ENCODE measurements around the gene PDIA6.
A peak's percentile ranks its signal among the peaks of the same experiment; 100 is the strongest.

Gene PDIA6

GRCh38 chr2:10774394-10774793 is 38.2 kb downstream of the PDIA6 start:
- Histone ChIP-seq H3K36me3 (ENCODE audit: control insufficient read depth in 1 of 2, insufficient read depth in 2 of 2, low read depth in 1 of 2, low read length in 2 of 2) (peaks cover 10 to 38% of the 10 kb centered on the region in 2 experiments), H2AK5ac (ENCODE audit: low read length, severe bottlenecking) (no peak overlapping the region), H3K4ac (ENCODE audit: low read depth in 1 of 2, low read length in 2 of 2) (no peak overlapping the region), H3K18ac (ENCODE audit: low read depth in 1 of 2, low read length in 2 of 2) (no peak overlapping the region), H2AFZ (ENCODE audit: low read depth, low read length) (no peak overlapping the region), H2BK12ac (ENCODE audit: low read length in 2 of 2) (no peak overlapping the region), H3K4me3 (ENCODE audit: insufficient read depth in 1 of 2, low read depth in 1 of 2, low read length in 2 of 2) (no peak overlapping the region), H3K9ac (ENCODE audit: low read length) (no peak overlapping the region), H3K9me3 (ENCODE audit: control insufficient read depth, low read length) (no peaks in the 10 kb centered on the region), H2BK5ac (ENCODE audit: low read depth, low read length, poor library complexity, severe bottlenecking) (no peak overlapping the region), H3K27ac (ENCODE audit: low read length, poor library complexity, severe bottlenecking) (no peak overlapping the region), H4K8ac (ENCODE audit: low read length) (no peak overlapping the region), H3K4me1 (ENCODE audit: control insufficient read depth, insufficient read depth, low read depth, low read length) (peaks cover 3% of the 10 kb centered on the region), H2BK15ac (ENCODE audit: low read depth, poor library complexity, severe bottlenecking) (no peak overlapping the region), H3K79me1 (replicated peaks; ENCODE audit: low read length, poor library complexity, severe bottlenecking) (peaks cover 5% of the 10 kb centered on the region), H3K27me3 (ENCODE audit: control insufficient read depth in 1 of 2, insufficient read depth in 1 of 2, low read length in 2 of 2) (peaks cover 10% of the 10 kb centered on the region in 2 experiments), H3K4me2 (ENCODE audit: low read length, poor library complexity, severe bottlenecking) (no peak overlapping the region), H4K91ac (ENCODE audit: low read length) (no peak overlapping the region), H2BK120ac (ENCODE audit: low read depth, low read length) (no peak overlapping the region), H3K14ac (ENCODE audit: low read length in 2 of 2) (no peak overlapping the region), H3K23ac (ENCODE audit: low read length in 2 of 2) (no peak overlapping the region)
- 96% methylated on average over 6 of the region's 6 CpGs for WGBS
- DNase-seq = no peak

- 86% methylated on average over 8 of the region's 8 CpGs for WGBS
- peaks cover 5% of the 10 kb centered on the region for H3K79me1 ChIP-seq (replicated peaks; ENCODE audit: low read length, poor library complexity, severe bottlenecking)
These were observed 38.7 kb downstream of the PDIA6 start for GRCh38 chr2:10773821-10774341.

GRCh38 chr2:10772868-10773215 is 39.7 kb downstream of the PDIA6 start:
- Histone ChIP-seq H2BK12ac (ENCODE audit: low read length in 2 of 2) (no peak overlapping the region), H3K9ac (ENCODE audit: low read length) (no peak overlapping the region)
- no peak for DNase-seq

More at GRCh38 chr2:10773821-10774341, 38.7 kb downstream of the PDIA6 start:
- Histone ChIP-seq H4K91ac (ENCODE audit: low read length) (peak overlapping the region; percentile 11), H3K4ac (ENCODE audit: low read depth in 1 of 2, low read length in 2 of 2) (no peak overlapping the region), H3K4me2 (ENCODE audit: low read length, poor library complexity, severe bottlenecking) (no peak overlapping the region), H3K9ac (ENCODE audit: low read length) (no peak overlapping the region), H3K14ac (ENCODE audit: low read length in 2 of 2) (no peak overlapping the region), H3K18ac (ENCODE audit: low read depth in 1 of 2, low read length in 2 of 2) (no peak overlapping the region), H3K9me3 (ENCODE audit: control insufficient read depth, low read length) (no peaks in the 10 kb centered on the region), H3K23ac (ENCODE audit: low read length in 2 of 2) (no peak overlapping the region), H3K27ac (ENCODE audit: low read length, poor library complexity, severe bottlenecking) (no peak overlapping the region), H2BK120ac (ENCODE audit: low read depth, low read length) (no peak overlapping the region), H2BK5ac (ENCODE audit: low read depth, low read length, poor library complexity, severe bottlenecking) (no peak overlapping the region), H2AK5ac (ENCODE audit: low read length, severe bottlenecking) (no peak overlapping the region), H2BK15ac (ENCODE audit: low read depth, poor library complexity, severe bottlenecking) (no peak overlapping the region), H3K4me1 (ENCODE audit: control insufficient read depth, insufficient read depth, low read depth, low read length) (peaks cover 3% of the 10 kb centered on the region), H3K27me3 (ENCODE audit: control insufficient read depth in 1 of 2, insufficient read depth in 1 of 2, low read length in 2 of 2) (peaks cover 10 to 13% of the 10 kb centered on the region in 2 experiments), H2BK12ac (ENCODE audit: low read length in 2 of 2) (no peak overlapping the region), H4K8ac (ENCODE audit: low read length) (no peak overlapping the region), H2AFZ (ENCODE audit: low read depth, low read length) (no peak overlapping the region), H3K36me3 (ENCODE audit: control insufficient read depth in 1 of 2, insufficient read depth in 2 of 2, low read depth in 1 of 2, low read length in 2 of 2) (peaks cover 10 to 37% of the 10 kb centered on the region in 2 experiments), H3K4me3 (ENCODE audit: insufficient read depth in 1 of 2, low read depth in 1 of 2, low read length in 2 of 2) (no peak overlapping the region)
- no peak for DNase-seq

GRCh38 chr2:10772201-10772867 is 40.3 kb downstream of the PDIA6 start:
- Histone ChIP-seq H2AK5ac (ENCODE audit: low read length, severe bottlenecking) (no peak overlapping the region), H2BK12ac (ENCODE audit: low read length in 2 of 2) (no peak overlapping the region), H3K18ac (ENCODE audit: low read depth in 1 of 2, low read length in 2 of 2) (no peak overlapping the region), H2BK15ac (ENCODE audit: low read depth, poor library complexity, severe bottlenecking) (no peak overlapping the region), H3K14ac (ENCODE audit: low read length in 2 of 2) (peak overlapping the region in 1 of 2 experiments; percentile 8), H3K4me2 (ENCODE audit: low read length, poor library complexity, severe bottlenecking) (no peak overlapping the region), H2AFZ (ENCODE audit: low read depth, low read length) (no peak overlapping the region), H2BK5ac (ENCODE audit: low read depth, low read length, poor library complexity, severe bottlenecking) (no peak overlapping the region), H3K9me3 (ENCODE audit: control insufficient read depth, low read length) (no peaks in the 10 kb centered on the region), H2BK120ac (ENCODE audit: low read depth, low read length) (no peak overlapping the region), H4K91ac (ENCODE audit: low read length) (no peak overlapping the region), H3K4ac (ENCODE audit: low read depth in 1 of 2, low read length in 2 of 2) (no peak overlapping the region), H4K8ac (ENCODE audit: low read length) (no peak overlapping the region), H3K79me1 (replicated peaks; ENCODE audit: low read length, poor library complexity, severe bottlenecking) (no peaks in the 10 kb centered on the region), H3K4me1 (ENCODE audit: control insufficient read depth, insufficient read depth, low read depth, low read length) (peaks cover 5% of the 10 kb centered on the region), H3K27ac (ENCODE audit: low read length, poor library complexity, severe bottlenecking) (no peak overlapping the region), H3K27me3 (ENCODE audit: control insufficient read depth in 1 of 2, insufficient read depth in 1 of 2, low read length in 2 of 2) (peaks cover 10 to 13% of the 10 kb centered on the region in 2 experiments), H3K23ac (ENCODE audit: low read length in 2 of 2) (no peak overlapping the region), H3K36me3 (ENCODE audit: control insufficient read depth in 1 of 2, insufficient read depth in 2 of 2, low read depth in 1 of 2, low read length in 2 of 2) (peaks cover 4 to 22% of the 10 kb centered on the region in 2 experiments), H3K4me3 (ENCODE audit: insufficient read depth in 1 of 2, low read depth in 1 of 2, low read length in 2 of 2) (no peak overlapping the region), H3K9ac (ENCODE audit: low read length) (no peak overlapping the region)
- no peak for DNase-seq
- WGBS = 93% methylated on average over 12 of the region's 12 CpGs

More at GRCh38 chr2:10772868-10773215, 39.7 kb downstream of the PDIA6 start:
- H4K91ac ChIP-seq (ENCODE audit: low read length) = no peak overlapping the region
- H3K79me1 ChIP-seq (replicated peaks; ENCODE audit: low read length, poor library complexity, severe bottlenecking) = no peaks in the 10 kb centered on the region
- peak overlapping the region in 1 of 2 experiments; percentile 8 for H3K14ac ChIP-seq (ENCODE audit: low read length in 2 of 2)
- peaks cover 5% of the 10 kb centered on the region for H3K4me1 ChIP-seq (ENCODE audit: control insufficient read depth, insufficient read depth, low read depth, low read length)
- H3K4ac ChIP-seq (ENCODE audit: low read depth in 1 of 2, low read length in 2 of 2) = no peak overlapping the region
- H3K27me3 ChIP-seq (ENCODE audit: control insufficient read depth in 1 of 2, insufficient read depth in 1 of 2, low read length in 2 of 2) = peaks cover 10 to 13% of the 10 kb centered on the region in 2 experiments
- H2BK120ac ChIP-seq (ENCODE audit: low read depth, low read length) = no peak overlapping the region
- H3K4me3 ChIP-seq (ENCODE audit: insufficient read depth in 1 of 2, low read depth in 1 of 2, low read length in 2 of 2) = no peak overlapping the region
- H2AK5ac ChIP-seq (ENCODE audit: low read length, severe bottlenecking) = no peak overlapping the region
- H2AFZ ChIP-seq (ENCODE audit: low read depth, low read length) = no peak overlapping the region
- no peak overlapping the region for H4K8ac ChIP-seq (ENCODE audit: low read length)
- H3K27ac ChIP-seq (ENCODE audit: low read length, poor library complexity, severe bottlenecking) = no peak overlapping the region
- H3K9me3 ChIP-seq (ENCODE audit: control insufficient read depth, low read length) = no peaks in the 10 kb centered on the region
- no peak overlapping the region for H3K4me2 ChIP-seq (ENCODE audit: low read length, poor library complexity, severe bottlenecking)
- no peak overlapping the region for H2BK15ac ChIP-seq (ENCODE audit: low read depth, poor library complexity, severe bottlenecking)
- WGBS = 92% methylated on average over 13 of the region's 13 CpGs
- H3K23ac ChIP-seq (ENCODE audit: low read length in 2 of 2) = no peak overlapping the region
- H3K36me3 ChIP-seq (ENCODE audit: control insufficient read depth in 1 of 2, insufficient read depth in 2 of 2, low read depth in 1 of 2, low read length in 2 of 2) = peaks cover 7 to 27% of the 10 kb centered on the region in 2 experiments
- H3K18ac ChIP-seq (ENCODE audit: low read depth in 1 of 2, low read length in 2 of 2) = no peak overlapping the region
- no peak overlapping the region for H2BK5ac ChIP-seq (ENCODE audit: low read depth, low read length, poor library complexity, severe bottlenecking)
